ENCODE measurements around the gene SLC37A2. TPM values are rescaled to one million over a fixed set of nuclear protein-coding genes. Genes with fewer than 3 reads are reported as not detected.

SLC37A2 gene
- total and polyA plus RNA-seq, 12 donors: 15.3 to 389 (median 173) TPM

GRCh38 chr11:125080531-125080911 is 17.4 kb downstream of the SLC37A2 start:
- Histone ChIP-seq H3K9me3 (replicated peaks in 1 of 3) (no peaks in the 10 kb centered on the region), H3K36me3 (replicated peaks in 1 of 2) (peaks cover 0 to 66% of the 10 kb centered on the region in 2 donors), H3K4me1 (replicated peaks in 1 of 2) (peaks cover 13 to 46% of the 10 kb centered on the region in 2 donors), H3K4me3 (no peak overlapping the region), H3K27ac (peak overlapping the region in 1 of 5 donors; percentile 26), H3K27me3 (no peaks in the 10 kb centered on the region)
- DNase-seq: peak in 1 of 7 donors; percentile 12
- intact Hi-C loops (cut with DNase I): no loop called here
- 90 to 95% (median 91%) methylated on average over 12 of the region's 12 CpGs for WGBS, 4 donors
- TF ChIP-seq POLR2A (IDR thresholded peaks at IDR 0.05) (no peak), CTCF (IDR thresholded peaks at IDR 0.05) (no peak)

GRCh38 chr11:125081098-125081798 is 18.1 kb downstream of the SLC37A2 start:
- no peak for DNase-seq
- Histone ChIP-seq H3K4me1 (replicated peaks in 1 of 2) (peaks cover 13 to 39% of the 10 kb centered on the region in 2 donors), H3K4me3 (no peak overlapping the region), H3K36me3 (replicated peaks in 1 of 2) (peaks cover 0 to 73% of the 10 kb centered on the region in 2 donors), H3K9me3 (replicated peaks in 1 of 3) (no peaks in the 10 kb centered on the region), H3K27me3 (no peaks in the 10 kb centered on the region), H3K27ac (peak overlapping the region in 1 of 5 donors; percentile 78)
- WGBS, 4 donors: 83 to 98% (median 90%) methylated on average over 7 to 14 of the region's 14 CpGs
- intact Hi-C loops (cut with DNase I): no loop called here
- TF ChIP-seq POLR2A (IDR thresholded peaks at IDR 0.05) (no peak), CTCF (IDR thresholded peaks at IDR 0.05) (no peak)

GRCh38 chr11:125082040-125082439 is 18.9 kb downstream of the SLC37A2 start:
- H3K9me3 ChIP-seq (replicated peaks in 1 of 3): no peaks in the 10 kb centered on the region
- no peak for TF ChIP-seq POLR2A (IDR thresholded peaks at IDR 0.05)
- H3K36me3 ChIP-seq (replicated peaks in 1 of 2): peaks cover 0 to 76% of the 10 kb centered on the region in 2 donors
- intact Hi-C loops (cut with DNase I): no loop called here
- DNase-seq: peak in 1 of 7 donors; percentile 11
- no peaks in the 10 kb centered on the region for H3K27me3 ChIP-seq
- 80 to 96% (median 83%) methylated on average over 5 of the region's 5 CpGs for WGBS, 4 donors
- peak overlapping the region in 3 of 5 donors; percentile 66 to 86 (median 78) for H3K27ac ChIP-seq
- H3K4me3 ChIP-seq: no peak overlapping the region
- H3K4me1 ChIP-seq (replicated peaks in 1 of 2): peaks cover 13 to 31% of the 10 kb centered on the region in 2 donors

GRCh38 chr11:125082611-125083311 is 19.7 kb downstream of the SLC37A2 start:
- peak; percentile 67 to 88 (median 81) for DNase-seq
- TF ChIP-seq CTCF (IDR thresholded peaks at IDR 0.05) (no peak), POLR2A (IDR thresholded peaks at IDR 0.05) (peak in 1 of 2 donors; percentile 46)
- Histone ChIP-seq H3K27me3 (no peaks in the 10 kb centered on the region), H3K27ac (peak overlapping the region in 4 of 5 donors; percentile 66 to 86 (median 76)), H3K4me3 (no peak overlapping the region), H3K36me3 (replicated peaks in 1 of 2) (peaks cover 0 to 73% of the 10 kb centered on the region in 2 donors), H3K4me1 (replicated peaks in 1 of 2) (peaks cover 13 to 31% of the 10 kb centered on the region in 2 donors), H3K9me3 (replicated peaks in 1 of 3) (no peaks in the 10 kb centered on the region)
- intact Hi-C loops (cut with DNase I): no loop called here
- WGBS, 4 donors: 54 to 87% (median 63%) methylated on average over 4 to 10 of the region's 10 CpGs
